T-helper 17 cell (primary cell): ENCODE measurements around the gene SUPT5H. TPM values are rescaled to one million over a fixed set of nuclear protein-coding genes. Genes with fewer than 3 reads are reported as not detected.

Experiments used
- total RNA-seq, 4 donors: library from RNA in 2 of 4; stranded (reverse) in 2 of 4; gene quantifications; one replicate each; pipeline ENCODE4 v1.2.3 and lab custom pipeline; 2022 to 2026

SUPT5H gene
- total RNA-seq, 2 donors from 2014 or later: 346 to 352 TPM

Other genes starting within 250 kb of the SUPT5H start
- gene NCCRP1, start 248.6 kb upstream of the SUPT5H start, total RNA-seq: not detected
- gene SYCN, start 241.3 kb upstream of the SUPT5H start, total RNA-seq: not detected
- gene IFNL3, start 200.6 kb upstream of the SUPT5H start, total RNA-seq: not detected
- gene IFNL4, start 196.7 kb upstream of the SUPT5H start, total RNA-seq: not detected
- gene IFNL2, start 177.2 kb upstream of the SUPT5H start, total RNA-seq: not detected
- gene IFNL1, start 149.2 kb upstream of the SUPT5H start, total RNA-seq: not detected
- 1 to 10 TPM; 2.2 to 3.7 TPM for gene LRFN1, start 124.7 kb upstream of the SUPT5H start, total RNA-seq
- 100 to 1,000 TPM; 351 to 377 TPM for gene GMFG, start 109.5 kb upstream of the SUPT5H start, total RNA-seq
- gene SAMD4B, start 103.2 kb upstream of the SUPT5H start, total RNA-seq: 10 to 100 TPM; 64.2 to 93.2 TPM
- 100 to 1,000 TPM; 113 to 127 TPM for gene PAF1, start 54.5 kb upstream of the SUPT5H start, total RNA-seq
- 10 to 100 TPM; 43.4 to 43.6 TPM for gene MED29, start 54.2 kb upstream of the SUPT5H start, total RNA-seq
- gene ZFP36, start 38.7 kb upstream of the SUPT5H start, total RNA-seq: 1,000 to 10,000 TPM; 1,082 to 1,318 TPM
- gene PLEKHG2, start 32.9 kb upstream of the SUPT5H start, total RNA-seq: 100 to 1,000 TPM; 119 to 129 TPM
- gene RPS16, start 9.6 kb upstream of the SUPT5H start, total RNA-seq: 1,000 to 10,000 TPM; 3,790 to 3,904 TPM
- 10 to 100 TPM; 44.9 to 53.0 TPM for gene TIMM50, start 35.3 kb downstream of the SUPT5H start, total RNA-seq
- gene DLL3, start 53.4 kb downstream of the SUPT5H start, total RNA-seq: not detected
- gene SELENOV, start 69.6 kb downstream of the SUPT5H start, total RNA-seq: not detected
- 1 to 10 TPM; 3.9 to 4.9 TPM for gene EID2B, start 87.3 kb downstream of the SUPT5H start, total RNA-seq
- 10 to 100 TPM; 14.4 to 15.1 TPM for gene EID2, start 94.6 kb downstream of the SUPT5H start, total RNA-seq
- gene LGALS13, start 156.9 kb downstream of the SUPT5H start, total RNA-seq: not detected
- gene LGALS16, start 210.3 kb downstream of the SUPT5H start, total RNA-seq: not detected